GM20000 (cell line): ENCODE data around the gene PEMT.

Source experiments
- DNase-seq: peaks from one replicate; pipeline ENCODE4 v3.0.0; 2012; ENCODE audit warnings: low spot score
- TF ChIP-seq, protein P1 (sequence below): IDR thresholded peaks from 2 replicates; pipeline ENCODE4 v1.5.1; 2012; ENCODE audit warnings: mild to moderate bottlenecking, control low read depth; ENCODE audit errors: extremely low read depth, missing control alignments

Gene PEMT

DNA sequence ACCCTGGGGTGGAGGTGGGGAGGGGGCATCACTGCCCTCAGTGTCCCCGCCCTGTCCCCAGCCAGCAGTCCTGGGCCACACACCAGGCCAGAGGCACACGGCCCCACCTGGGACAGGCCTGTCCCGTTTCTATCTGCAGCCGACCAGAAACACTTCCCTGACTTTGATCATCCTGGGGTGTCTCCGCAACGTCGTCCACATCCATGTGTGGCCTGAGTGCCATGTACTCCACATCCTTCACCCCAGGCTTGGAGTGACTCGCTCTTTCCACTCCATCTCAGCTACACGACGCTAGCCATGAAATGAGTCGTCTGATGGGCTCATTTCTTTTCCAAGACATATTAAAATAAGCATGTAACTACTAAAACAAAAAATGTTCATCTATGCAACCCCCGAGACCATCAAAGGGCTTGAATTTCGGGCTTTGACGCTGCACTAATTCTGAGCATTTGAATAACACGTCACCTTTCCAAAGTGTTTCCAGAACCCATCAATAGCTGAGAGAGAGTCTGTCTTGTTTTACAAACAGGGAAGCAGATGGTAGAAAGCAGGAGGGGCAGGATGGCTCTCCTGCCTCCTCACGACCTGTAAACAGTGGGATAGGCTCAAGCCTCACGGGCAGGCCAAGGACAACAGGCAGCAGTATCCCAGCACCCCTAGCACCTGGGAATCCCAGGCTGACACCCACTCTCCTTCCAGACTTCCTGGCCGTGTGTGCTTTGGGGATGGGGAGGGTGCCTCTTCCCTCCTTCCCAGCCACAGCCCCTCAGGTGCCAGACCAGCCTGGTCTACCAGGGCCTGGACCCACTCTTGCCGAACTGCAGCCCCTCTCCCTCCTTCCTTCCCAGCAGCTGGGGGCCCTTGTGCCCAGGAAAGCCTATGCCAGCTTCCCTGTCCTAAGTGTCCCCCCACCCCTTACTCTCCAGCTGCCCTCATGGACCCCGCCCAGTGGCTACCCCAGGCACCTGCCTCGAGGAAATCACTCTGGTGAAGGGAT, 75.3 kb downstream of the PEMT start:
- TF ChIP-seq, protein P1, sequence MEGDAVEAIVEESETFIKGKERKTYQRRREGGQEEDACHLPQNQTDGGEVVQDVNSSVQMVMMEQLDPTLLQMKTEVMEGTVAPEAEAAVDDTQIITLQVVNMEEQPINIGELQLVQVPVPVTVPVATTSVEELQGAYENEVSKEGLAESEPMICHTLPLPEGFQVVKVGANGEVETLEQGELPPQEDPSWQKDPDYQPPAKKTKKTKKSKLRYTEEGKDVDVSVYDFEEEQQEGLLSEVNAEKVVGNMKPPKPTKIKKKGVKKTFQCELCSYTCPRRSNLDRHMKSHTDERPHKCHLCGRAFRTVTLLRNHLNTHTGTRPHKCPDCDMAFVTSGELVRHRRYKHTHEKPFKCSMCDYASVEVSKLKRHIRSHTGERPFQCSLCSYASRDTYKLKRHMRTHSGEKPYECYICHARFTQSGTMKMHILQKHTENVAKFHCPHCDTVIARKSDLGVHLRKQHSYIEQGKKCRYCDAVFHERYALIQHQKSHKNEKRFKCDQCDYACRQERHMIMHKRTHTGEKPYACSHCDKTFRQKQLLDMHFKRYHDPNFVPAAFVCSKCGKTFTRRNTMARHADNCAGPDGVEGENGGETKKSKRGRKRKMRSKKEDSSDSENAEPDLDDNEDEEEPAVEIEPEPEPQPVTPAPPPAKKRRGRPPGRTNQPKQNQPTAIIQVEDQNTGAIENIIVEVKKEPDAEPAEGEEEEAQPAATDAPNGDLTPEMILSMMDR = no peak
- no peak for DNase-seq

DNA sequence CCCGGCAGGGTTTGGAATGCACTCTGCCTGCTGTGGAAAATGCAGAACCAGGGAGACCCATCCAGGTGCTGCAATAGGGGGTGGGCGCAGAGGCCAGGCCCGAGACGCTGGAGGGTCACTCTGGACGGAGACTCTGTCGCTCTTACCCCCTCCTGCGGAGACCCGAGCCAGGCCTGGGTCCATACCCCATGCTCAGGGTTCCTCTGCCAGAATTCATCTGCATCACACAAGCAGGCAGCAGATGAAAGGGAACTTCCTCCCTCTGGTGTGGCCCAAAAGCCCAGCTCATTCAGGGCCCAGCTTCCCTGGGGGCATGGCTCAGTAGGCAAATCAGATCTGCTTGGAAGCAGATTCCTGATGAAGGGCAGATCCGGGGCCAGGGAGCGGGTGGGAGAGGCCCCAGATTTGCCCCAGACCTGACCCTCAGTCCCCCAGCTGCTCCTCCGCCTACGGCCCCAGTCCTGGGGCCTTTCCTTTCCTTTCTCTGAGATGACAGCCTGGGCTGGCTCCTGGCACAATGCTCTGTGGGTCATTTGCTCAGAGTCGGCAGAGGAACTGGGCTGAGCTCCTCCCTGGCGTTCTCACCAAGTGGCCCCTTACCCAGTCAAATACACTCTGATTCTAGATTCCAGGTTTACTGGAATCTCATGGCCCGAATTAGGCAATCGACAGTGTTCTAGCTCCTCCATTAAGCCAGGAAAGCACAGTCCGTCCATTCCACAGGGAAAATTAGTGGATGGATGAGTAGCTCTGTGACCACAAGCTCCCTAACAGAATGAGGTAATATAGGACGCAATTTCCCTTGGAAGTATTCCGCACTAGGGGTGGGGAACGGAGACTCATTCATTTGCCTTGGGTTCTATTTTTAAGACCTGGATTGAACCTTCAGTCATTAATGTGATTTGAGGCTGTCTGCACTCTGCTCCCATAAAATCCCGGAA, 76.2 kb downstream of the PEMT start:
- no peak for DNase-seq

DNA sequence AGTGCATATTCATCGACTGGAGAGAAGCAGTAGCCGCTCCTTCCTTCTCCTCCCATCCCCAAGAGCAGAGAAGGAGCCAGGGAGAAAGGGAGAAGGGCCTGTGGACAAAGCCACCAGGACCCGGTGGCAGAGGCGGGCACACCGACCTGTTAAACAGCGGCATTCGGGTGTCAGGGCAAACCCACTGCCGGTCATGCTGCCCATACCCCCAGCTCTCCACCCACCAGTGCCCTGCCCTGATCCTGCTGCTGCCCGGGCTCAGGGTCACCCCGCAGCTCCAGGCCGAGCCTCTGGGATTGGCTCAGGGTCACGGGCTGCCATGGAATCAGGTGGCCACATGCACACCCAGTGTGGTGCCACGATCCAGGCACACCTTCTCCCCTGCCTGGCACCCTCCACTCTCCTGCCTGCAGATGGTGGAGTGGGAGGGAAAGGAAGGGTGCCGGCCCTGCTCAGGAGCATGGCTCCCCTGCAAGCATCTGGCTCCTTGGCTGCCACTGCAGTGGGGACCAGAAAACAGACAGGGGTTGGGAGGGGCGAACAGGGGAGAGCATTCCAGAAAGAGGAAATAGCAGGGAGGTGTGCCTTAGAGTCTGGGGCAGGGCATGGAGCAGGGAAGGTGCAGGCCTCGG, 77.0 kb downstream of the PEMT start:
- TF ChIP-seq, protein P1 = no peak
- no peak for DNase-seq

More for the DNA sequence above, 76.2 kb downstream of the PEMT start:
- TF ChIP-seq, protein P1 = no peak

DNA sequence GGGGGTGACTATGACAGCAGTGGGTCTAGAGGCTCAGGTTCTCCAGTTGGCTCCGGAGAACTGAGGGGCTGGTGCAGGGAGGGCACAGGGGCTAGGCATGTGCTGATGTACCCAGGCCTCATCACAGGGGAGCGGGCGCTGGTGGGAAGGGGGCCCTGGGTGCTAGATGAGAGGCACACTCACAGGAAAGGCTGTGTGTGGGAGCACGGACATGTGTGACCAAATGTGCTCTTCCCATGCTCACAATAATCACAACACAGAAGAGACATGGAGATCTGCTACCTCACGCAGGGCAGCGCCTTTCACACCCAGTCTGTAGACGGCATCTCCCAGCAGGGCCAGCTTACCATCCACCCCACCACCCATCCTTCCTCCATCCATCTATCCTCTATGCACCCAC, 77.9 kb downstream of the PEMT start:
- no peak for DNase-seq
- TF ChIP-seq, protein P1 = no peak

DNA sequence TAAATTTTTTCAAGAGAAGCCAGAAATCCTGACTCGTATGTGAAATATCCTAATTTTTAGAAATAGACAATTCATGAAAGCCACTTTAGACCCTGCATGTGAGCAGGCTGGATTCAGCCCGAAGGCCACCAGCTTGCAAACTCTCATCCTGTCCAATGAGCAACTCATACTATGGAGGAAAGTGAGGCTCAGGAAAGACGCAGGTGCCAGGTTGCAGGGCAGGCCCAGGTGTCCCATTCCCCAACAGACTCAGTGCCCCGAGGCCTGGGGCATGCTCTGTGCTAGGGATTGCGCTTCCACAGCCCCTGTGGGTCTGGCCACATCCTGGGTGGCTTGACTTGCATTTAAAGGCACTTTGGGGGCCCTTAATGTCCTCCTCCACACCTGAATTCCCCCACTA, 78.6 kb downstream of the PEMT start:
- DNase-seq = no peak
- TF ChIP-seq, protein P1 = no peak

DNA sequence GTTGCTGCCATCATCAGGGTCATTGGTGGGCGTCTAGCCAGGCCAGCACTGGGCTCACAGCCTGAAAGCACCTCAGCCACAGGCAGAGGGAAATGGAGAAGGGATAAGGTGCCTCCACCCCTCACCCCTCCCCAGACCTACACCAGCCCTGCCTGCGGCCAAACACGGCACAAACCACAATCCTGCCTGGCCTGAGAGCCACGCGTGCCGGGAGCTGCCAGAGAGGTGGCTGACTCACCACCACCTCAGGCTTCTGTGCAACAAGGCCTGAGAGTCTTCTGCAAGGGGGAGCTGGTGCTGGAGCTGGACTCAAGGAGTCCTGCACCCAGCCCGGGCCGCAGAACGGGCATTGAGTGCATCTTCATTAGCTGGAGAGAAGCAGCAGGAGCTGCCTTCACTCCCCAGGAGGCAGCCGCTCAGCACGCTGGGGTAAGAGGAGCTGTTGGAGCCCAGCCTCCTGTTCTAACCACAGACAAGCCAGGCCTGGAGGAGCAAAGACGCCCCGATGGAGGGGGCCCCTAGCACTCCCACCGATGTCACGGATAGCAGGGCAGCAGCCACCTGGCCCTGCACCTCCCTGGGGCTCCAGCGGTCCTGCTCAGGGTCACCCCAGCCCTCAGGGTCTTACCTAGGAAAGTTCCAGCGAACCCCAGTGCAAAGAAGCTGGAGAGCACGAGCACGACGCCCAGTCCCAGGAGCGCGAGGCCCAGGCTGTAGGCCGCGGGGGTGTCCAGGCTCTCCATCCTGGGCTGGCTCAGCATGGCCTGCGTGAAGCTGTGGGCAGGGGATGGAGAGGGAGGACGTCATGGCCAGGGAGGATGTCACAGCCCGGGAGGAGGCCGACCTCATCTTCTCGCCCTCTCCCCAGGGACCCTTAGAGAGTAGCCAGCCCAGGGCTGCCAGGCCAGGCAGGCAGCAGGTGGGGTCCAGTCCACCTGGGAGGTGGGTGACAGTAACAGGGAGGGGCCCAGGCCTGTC, 79.3 kb downstream of the PEMT start:
- TF ChIP-seq, protein P1 = no peak
- no peak for DNase-seq
